MM.1S (cell line): ENCODE measurements around the gene TAGLN3.

ENCODE experiments used
- EZH2 ChIP-seq: fragments of 300-600 bp; sonication (generic); optimal IDR thresholded peaks from 2 replicates; pipeline ENCODE3; 2017; ENCODE audit warnings: low read depth, mild to moderate bottlenecking, antibody characterized with exemption, low read length, mixed read lengths
- EZH2phosphoT487 ChIP-seq: fragments of 300-600 bp; sonication (generic); IDR thresholded peaks from 2 replicates; pipeline ENCODE4 v1.6.1; 2018; ENCODE audit warnings: antibody characterized with exemption, low read length
- TF ChIP-seq, protein P1 (sequence below): fragments of 300-600 bp; sonication (generic); IDR thresholded peaks from 2 replicates; pipeline ENCODE4 v1.5.1; 2016; ENCODE audit warnings: antibody characterized with exemption, low read length, mixed read lengths

- TF ChIP-seq, protein P1, sequence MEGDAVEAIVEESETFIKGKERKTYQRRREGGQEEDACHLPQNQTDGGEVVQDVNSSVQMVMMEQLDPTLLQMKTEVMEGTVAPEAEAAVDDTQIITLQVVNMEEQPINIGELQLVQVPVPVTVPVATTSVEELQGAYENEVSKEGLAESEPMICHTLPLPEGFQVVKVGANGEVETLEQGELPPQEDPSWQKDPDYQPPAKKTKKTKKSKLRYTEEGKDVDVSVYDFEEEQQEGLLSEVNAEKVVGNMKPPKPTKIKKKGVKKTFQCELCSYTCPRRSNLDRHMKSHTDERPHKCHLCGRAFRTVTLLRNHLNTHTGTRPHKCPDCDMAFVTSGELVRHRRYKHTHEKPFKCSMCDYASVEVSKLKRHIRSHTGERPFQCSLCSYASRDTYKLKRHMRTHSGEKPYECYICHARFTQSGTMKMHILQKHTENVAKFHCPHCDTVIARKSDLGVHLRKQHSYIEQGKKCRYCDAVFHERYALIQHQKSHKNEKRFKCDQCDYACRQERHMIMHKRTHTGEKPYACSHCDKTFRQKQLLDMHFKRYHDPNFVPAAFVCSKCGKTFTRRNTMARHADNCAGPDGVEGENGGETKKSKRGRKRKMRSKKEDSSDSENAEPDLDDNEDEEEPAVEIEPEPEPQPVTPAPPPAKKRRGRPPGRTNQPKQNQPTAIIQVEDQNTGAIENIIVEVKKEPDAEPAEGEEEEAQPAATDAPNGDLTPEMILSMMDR = peak; percentile 80
- TF ChIP-seq EZH2phosphoT487 (no peak), EZH2 (no peak)
Measured at GRCh38 chr3:111989061-111989678, 9.6 kb upstream of the TAGLN3 start.
